LNCAP (cell line): Measurements from ENCODE around the gene OTUD6A.

ENCODE experiments used
- CTCF ChIP-seq: fragments of 450-650 bp; IDR thresholded peaks from 2 replicates; pipeline ENCODE4 v1.5.1; 2017; ENCODE audit warnings: mild to moderate bottlenecking

Gene OTUD6A

GRCh38 chrX:70026851-70027200, 35.4 kb upstream of the OTUD6A start:
- TF ChIP-seq CTCF, result no peak

- TF ChIP-seq CTCF, result no peak
Measured at GRCh38 chrX:70029863-70030262, 32.4 kb upstream of the OTUD6A start.

GRCh38 chrX:70030301-70030767, 31.9 kb upstream of the OTUD6A start:
- peak; percentile 68 for TF ChIP-seq CTCF

- no peak for TF ChIP-seq CTCF
Measured at GRCh38 chrX:70032792-70033191, 29.5 kb upstream of the OTUD6A start.

- TF ChIP-seq CTCF, result peak; percentile 60
Measured at GRCh38 chrX:70033348-70034051, 28.8 kb upstream of the OTUD6A start.

GRCh38 chrX:70034646-70035045, 27.6 kb upstream of the OTUD6A start:
- no peak for TF ChIP-seq CTCF

GRCh38 chrX:70038515-70038914, 23.7 kb upstream of the OTUD6A start:
- no peak for TF ChIP-seq CTCF

- TF ChIP-seq CTCF, result no peak
Measured at GRCh38 chrX:70038951-70039350, 23.3 kb upstream of the OTUD6A start.
